ENCODE measurements around the gene ARRDC2. TPM values are rescaled to one million over a fixed set of nuclear protein-coding genes. Genes with fewer than 3 reads are reported as not detected.

Gene ARRDC2
- total RNA-seq, 2 experiments from 2014 or later: 29.1 TPM

DNA sequence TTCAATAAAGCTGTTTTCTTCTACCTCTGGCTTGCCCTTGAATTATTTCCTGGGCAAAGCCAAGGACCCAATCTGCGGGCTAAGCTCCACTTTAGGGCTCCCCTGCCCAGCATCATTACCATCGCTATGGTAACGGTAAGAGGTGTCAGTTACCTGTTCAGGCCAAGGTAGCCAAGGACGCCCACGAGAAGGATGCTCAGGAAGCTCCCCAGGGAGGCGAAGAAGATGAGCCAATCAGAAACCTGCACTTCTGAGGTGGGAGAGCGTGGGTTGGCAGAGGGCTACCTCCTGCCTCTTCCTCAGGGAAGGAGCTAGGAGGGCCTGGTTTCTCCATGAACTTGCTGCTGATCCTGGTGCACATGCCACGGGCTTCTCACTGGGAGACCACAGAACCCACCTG is 54.1 kb downstream of the ARRDC2 start:
- H3K4me1 Mint-ChIP-seq (ENCODE audit: low read depth): peaks cover 11% of the 10 kb centered on the region
- H3K27me3 Mint-ChIP-seq: no peaks in the 10 kb centered on the region
- peaks cover 11% of the 10 kb centered on the region for H3K36me3 Mint-ChIP-seq (ENCODE audit: low read depth)
- H3K9me3 Mint-ChIP-seq: no peaks in the 10 kb centered on the region
- no peak overlapping the region for H3K27ac Mint-ChIP-seq
- intact Hi-C loops (cut with micrococcal nuclease): no loop called here
- ATAC-seq (no peak), DNase-seq (no peak)
- TF ChIP-seq, protein P1, sequence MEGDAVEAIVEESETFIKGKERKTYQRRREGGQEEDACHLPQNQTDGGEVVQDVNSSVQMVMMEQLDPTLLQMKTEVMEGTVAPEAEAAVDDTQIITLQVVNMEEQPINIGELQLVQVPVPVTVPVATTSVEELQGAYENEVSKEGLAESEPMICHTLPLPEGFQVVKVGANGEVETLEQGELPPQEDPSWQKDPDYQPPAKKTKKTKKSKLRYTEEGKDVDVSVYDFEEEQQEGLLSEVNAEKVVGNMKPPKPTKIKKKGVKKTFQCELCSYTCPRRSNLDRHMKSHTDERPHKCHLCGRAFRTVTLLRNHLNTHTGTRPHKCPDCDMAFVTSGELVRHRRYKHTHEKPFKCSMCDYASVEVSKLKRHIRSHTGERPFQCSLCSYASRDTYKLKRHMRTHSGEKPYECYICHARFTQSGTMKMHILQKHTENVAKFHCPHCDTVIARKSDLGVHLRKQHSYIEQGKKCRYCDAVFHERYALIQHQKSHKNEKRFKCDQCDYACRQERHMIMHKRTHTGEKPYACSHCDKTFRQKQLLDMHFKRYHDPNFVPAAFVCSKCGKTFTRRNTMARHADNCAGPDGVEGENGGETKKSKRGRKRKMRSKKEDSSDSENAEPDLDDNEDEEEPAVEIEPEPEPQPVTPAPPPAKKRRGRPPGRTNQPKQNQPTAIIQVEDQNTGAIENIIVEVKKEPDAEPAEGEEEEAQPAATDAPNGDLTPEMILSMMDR (IDR thresholded peaks at IDR 0.05): no peak
- ChIA-PET POLR2A (interaction anchor here (0.8 to 2.3 kb wide), 3 partner anchors 20 to 68 kb away, joined by 3 to 7 read pairs (median 3); partner anchors contain the start of gene ARRDC2), CTCF (interaction anchor here (1.3 to 7.6 kb wide), 3 partner anchors 38 to 53 kb away, joined by 4 to 151 read pairs (median 4); partner anchors contain the start of gene ARRDC2)
- no peak overlapping the region for H3K4me3 Mint-ChIP-seq

DNA sequence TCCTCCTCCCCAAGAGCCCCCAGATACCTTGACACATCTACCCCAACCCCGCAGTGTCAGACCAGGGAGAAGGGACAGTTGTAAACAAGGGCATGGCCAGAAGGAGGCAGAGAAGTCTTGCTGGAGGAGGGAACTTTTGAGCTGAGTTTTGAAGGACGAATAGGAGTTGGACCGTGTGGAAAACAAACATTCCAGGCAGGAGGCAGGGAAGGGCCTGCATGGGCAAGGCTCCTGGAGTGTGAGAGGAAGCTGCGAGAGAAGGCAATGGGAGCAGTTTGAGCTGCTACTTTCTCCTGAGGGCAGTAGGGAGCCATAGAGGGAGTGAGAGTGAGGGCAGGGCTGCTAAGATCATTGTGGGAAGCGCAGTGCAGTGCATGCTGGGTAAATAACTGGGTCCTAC is 55.5 kb downstream of the ARRDC2 start:
- H3K27me3 Mint-ChIP-seq: no peaks in the 10 kb centered on the region
- ChIA-PET CTCF (interaction anchor here (1.9 kb wide), 1 partner anchor 56 kb away, joined by 5 read pairs; the partner anchor contains the start of gene ARRDC2), POLR2A (interaction anchor here (0.6 kb wide), 1 partner anchor 307 kb away, joined by 3 read pairs; no protein-coding TSS in a partner anchor)
- H3K36me3 Mint-ChIP-seq (ENCODE audit: low read depth): peaks cover 12% of the 10 kb centered on the region
- DNase-seq (no peak), ATAC-seq (no peak)
- peaks cover 4% of the 10 kb centered on the region for H3K4me1 Mint-ChIP-seq (ENCODE audit: low read depth)
- H3K4me3 Mint-ChIP-seq: no peak overlapping the region
- intact Hi-C loops (cut with micrococcal nuclease): no loop called here
- TF ChIP-seq, protein P1 (IDR thresholded peaks at IDR 0.05): no peak
- H3K27ac Mint-ChIP-seq: no peak overlapping the region
- no peaks in the 10 kb centered on the region for H3K9me3 Mint-ChIP-seq

Other genes with a start within 250 kb of the ARRDC2 start
- under 1 TPM in 1 of 2 experiments, not detected in 1; 0.20 TPM for gene B3GNT3, start 213.0 kb upstream of the ARRDC2 start, total RNA-seq
- 1 to 10 TPM; 5.9 to 6.9 TPM for gene INSL3, start 186.7 kb upstream of the ARRDC2 start, total RNA-seq
- gene JAK3, start 160.2 kb upstream of the ARRDC2 start, total RNA-seq: 100 to 1,000 TPM; 120 to 126 TPM
- gene RPL18A, start 148.3 kb upstream of the ARRDC2 start, total RNA-seq: 1,000 to 10,000 TPM; 3,663 to 3,679 TPM
- gene SLC5A5, start 136.2 kb upstream of the ARRDC2 start, total RNA-seq: under 1 TPM; 0.87 to 0.99 TPM
- gene CCDC124, start 75.2 kb upstream of the ARRDC2 start, total RNA-seq: 100 to 1,000 TPM; 120 to 129 TPM
- gene KCNN1, start 41.1 kb upstream of the ARRDC2 start, total RNA-seq: 1 to 10 TPM in 1 of 2 experiments, under 1 TPM in 1; 0.25 to 1.7 TPM
- gene IL12RB1, start 78.8 kb downstream of the ARRDC2 start, total RNA-seq: 10 to 100 TPM; 25.6 to 27.2 TPM
- 10 to 100 TPM; 23.1 to 23.3 TPM for gene MAST3, start 89.6 kb downstream of the ARRDC2 start, total RNA-seq
- 10 to 100 TPM; 15.0 to 15.8 TPM for gene PIK3R2, start 145.0 kb downstream of the ARRDC2 start, total RNA-seq
- gene IFI30, start 165.6 kb downstream of the ARRDC2 start, total RNA-seq: 10 to 100 TPM; 21.9 to 22.9 TPM
- gene MPV17L2, start 185.0 kb downstream of the ARRDC2 start, total RNA-seq: 1 to 10 TPM; 8.5 to 9.6 TPM
- 10 to 100 TPM in 1 of 2 experiments, 1 to 10 TPM in 1; 8.9 to 11.3 TPM for gene RAB3A, start 195.9 kb downstream of the ARRDC2 start, total RNA-seq
- gene PDE4C, start 218.3 kb downstream of the ARRDC2 start, total RNA-seq: under 1 TPM in 1 of 2 experiments, not detected in 1; 0.38 TPM

Data from activated CD8-positive, alpha-beta T cell treated with anti-CD3 and anti-CD28 coated beads for 36 hours (primary cell).